Vagina (tissue), 2 donors: ENCODE results near the gene PLA2G2D. TPM values are rescaled to one million over a fixed set of nuclear protein-coding genes. Genes with fewer than 3 reads are reported as not detected.

Source experiments
- DNase-seq, 2 donors: peaks; one replicate each; pipeline ENCODE4 v3.0.0-alpha.2; 2017; ENCODE audit errors: extremely low spot score in 2 of 2
- H3K27ac ChIP-seq: fragments of 200-600 bp; sonication (generic); one replicate; pipeline ENCODE4 v1.5.1; 2019
- H3K27me3 ChIP-seq: fragments of 200-600 bp; sonication (generic); one replicate; pipeline ENCODE4 v1.5.1; 2019
- H3K36me3 ChIP-seq, 2 donors: fragments of 200-600 bp; sonication (generic); one replicate each; pipeline ENCODE4 v1.5.1; 2017 to 2019
- H3K4me1 ChIP-seq: fragments of 200-600 bp; sonication (generic); one replicate; pipeline ENCODE4 v1.5.1; 2019
- H3K4me3 ChIP-seq, 2 donors: fragments of 200-600 bp; sonication (generic); 1 replicate in 1 of 2; 2 replicates in 1 of 2; pipeline ENCODE4 v1.5.1; 2016 to 2019
- H3K9me3 ChIP-seq: fragments of 200-600 bp; sonication (generic); one replicate; pipeline ENCODE4 v1.5.1; 2019
- CTCF ChIP-seq, 3 experiments: fragments of 450-650 bp in 2 of 3; fragments of 200-600 bp in 1 of 3; sonication (generic) in 1 of 3; IDR thresholded peaks; one replicate each; pipeline ENCODE4 v1.5.1; 2017 to 2019; ENCODE audit warnings: antibody characterized with exemption in 3 of 3, mild to moderate bottlenecking in 2 of 3, moderate library complexity in 2 of 3
- POLR2A ChIP-seq, 2 donors: fragments of 450-650 bp; IDR thresholded peaks; one replicate each; pipeline ENCODE4 v1.6.1; 2017; ENCODE audit warnings: antibody characterized with exemption in 2 of 2, mild to moderate bottlenecking in 2 of 2, moderate library complexity in 2 of 2
- POLR2AphosphoS5 ChIP-seq, 2 donors: sonication (generic); formaldehyde crosslinking; IDR thresholded peaks; one replicate each; pipeline ENCODE4 v1.9.0; 2017; ENCODE audit warnings: antibody characterized with exemption in 2 of 2, mild to moderate bottlenecking in 2 of 2, low read depth in 1 of 2; ENCODE audit not compliant: insufficient read depth in 1 of 2
- intact Hi-C: fragments of 100-400 bp; cut with DNase I; formaldehyde crosslinking; loops from one replicate; pipeline ENCODE4 v1.15.1; 2023
- total RNA-seq: library from RNA; depleted of rRNA; stranded (reverse); fragments of >200 nt; gene quantifications from one replicate; pipeline ENCODE4 v1.2.3, GENCODE V29; 2016

PLA2G2D gene
- total RNA-seq, 1 donor from 2014 or later: not detected

DNA sequence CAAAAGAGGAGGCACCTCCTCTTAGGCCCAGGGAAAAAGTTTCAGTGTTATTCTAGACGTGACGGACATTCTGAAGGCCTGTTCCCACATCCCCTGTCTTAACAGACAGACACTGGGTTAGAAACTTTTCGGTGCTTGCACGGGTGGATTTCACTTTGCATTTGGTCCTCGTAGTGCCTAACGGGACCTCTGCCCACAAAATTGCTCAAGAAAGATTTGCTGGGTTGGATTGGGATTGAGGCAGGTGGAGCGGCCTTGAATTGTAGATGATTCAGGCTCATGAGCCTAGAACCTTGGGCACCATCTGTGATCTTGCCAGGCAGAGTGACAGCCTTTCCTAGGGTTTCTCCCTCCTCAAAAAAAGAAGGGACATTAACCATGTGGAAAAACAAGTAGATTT is 46.6 kb downstream of the PLA2G2D start:
- no peak for TF ChIP-seq POLR2A (IDR thresholded peaks at IDR 0.05)
- TF ChIP-seq CTCF (IDR thresholded peaks at IDR 0.05): no peak
- no peak for TF ChIP-seq POLR2AphosphoS5 (IDR thresholded peaks at IDR 0.05; ENCODE audit: insufficient read depth in 1 of 2, low read depth in 1 of 2)
- Histone ChIP-seq H3K36me3 (no peaks in the 10 kb centered on the region), H3K27ac (no peak overlapping the region), H3K4me3 (no peak overlapping the region), H3K9me3 (no peaks in the 10 kb centered on the region), H3K4me1 (no peaks in the 10 kb centered on the region), H3K27me3 (no peaks in the 10 kb centered on the region)
- peak in 1 of 2 donors; percentile 29 for DNase-seq
- intact Hi-C loops: no loop called here

GRCh38 chr1:20071416-20071815 is 47.9 kb downstream of the PLA2G2D start:
- Histone ChIP-seq H3K27ac (no peak overlapping the region), H3K4me3 (no peak overlapping the region), H3K9me3 (no peaks in the 10 kb centered on the region), H3K27me3 (no peaks in the 10 kb centered on the region), H3K36me3 (no peaks in the 10 kb centered on the region), H3K4me1 (no peaks in the 10 kb centered on the region)
- DNase-seq: no peak
- intact Hi-C loops: no loop called here
- TF ChIP-seq POLR2AphosphoS5 (IDR thresholded peaks at IDR 0.05; ENCODE audit: insufficient read depth in 1 of 2, low read depth in 1 of 2): no peak
- no peak for TF ChIP-seq CTCF (IDR thresholded peaks at IDR 0.05)
- no peak for TF ChIP-seq POLR2A (IDR thresholded peaks at IDR 0.05)

DNA sequence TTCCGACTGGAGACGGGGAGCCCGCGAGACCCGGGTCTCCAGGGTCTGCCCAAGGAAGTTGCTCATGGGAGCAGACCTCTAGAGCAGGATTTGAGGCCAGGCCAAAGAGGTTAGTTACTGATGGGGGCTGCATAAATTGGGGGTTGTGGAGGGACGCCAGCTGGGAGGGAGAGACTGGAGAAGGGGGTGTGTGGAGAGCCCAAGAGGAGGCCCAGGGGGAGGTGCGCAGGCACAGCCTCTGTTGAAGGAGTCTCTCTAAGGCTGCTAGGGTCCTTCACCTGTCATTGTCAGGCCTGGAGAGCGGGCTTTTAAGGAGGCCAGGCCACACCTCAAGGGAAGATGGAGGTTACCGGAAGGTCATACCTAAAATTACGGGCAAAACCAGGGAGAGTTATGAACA is 49.0 kb downstream of the PLA2G2D start:
- TF ChIP-seq POLR2AphosphoS5 (IDR thresholded peaks at IDR 0.05; ENCODE audit: insufficient read depth in 1 of 2, low read depth in 1 of 2) (no peak), CTCF (IDR thresholded peaks at IDR 0.05) (no peak), POLR2A (IDR thresholded peaks at IDR 0.05) (no peak)
- no peaks in the 10 kb centered on the region for H3K4me1 ChIP-seq
- no peaks in the 10 kb centered on the region for H3K9me3 ChIP-seq
- no peaks in the 10 kb centered on the region for H3K36me3 ChIP-seq
- intact Hi-C loops: no loop called here
- H3K4me3 ChIP-seq: no peak overlapping the region
- DNase-seq: peak in 1 of 2 donors; percentile 80
- no peaks in the 10 kb centered on the region for H3K27me3 ChIP-seq
- no peak overlapping the region for H3K27ac ChIP-seq

DNA sequence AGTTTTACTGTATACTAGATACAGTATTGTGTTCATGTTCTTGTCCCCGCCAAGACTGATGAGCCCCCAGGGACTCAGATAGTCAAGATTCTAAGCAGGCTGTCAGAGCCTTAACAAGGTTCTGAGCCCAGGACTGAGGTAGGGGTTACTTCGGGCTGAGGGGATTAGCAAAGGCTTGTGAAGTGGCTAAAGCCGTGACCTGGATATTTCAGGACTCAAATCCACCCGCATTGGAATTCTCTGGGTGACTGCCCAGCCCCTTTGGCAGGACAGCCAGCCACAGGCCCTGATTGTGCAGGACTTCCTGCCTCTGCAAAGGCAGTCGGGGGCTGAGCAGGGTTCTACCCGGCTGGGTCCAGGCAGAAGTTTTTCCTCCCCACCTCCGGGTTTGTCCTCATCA is 49.5 kb downstream of the PLA2G2D start, which contains the start of gene PLA2G5:
TSS of gene PLA2G5 (plus strand) at position 321 of the 400 bp plus-strand sequence. CDS start 14,637 bp downstream, outside the sequence.
- H3K9me3 ChIP-seq: no peaks in the 10 kb centered on the region
- intact Hi-C loops: no loop called here
- H3K4me1 ChIP-seq: no peaks in the 10 kb centered on the region
- H3K27me3 ChIP-seq: no peaks in the 10 kb centered on the region
- no peak within 1 kb of the TSS for H3K27ac ChIP-seq
- H3K4me3 ChIP-seq: no peak within 1 kb of the TSS
- DNase-seq: peak in 1 of 2 donors; percentile 82
- TF ChIP-seq CTCF (IDR thresholded peaks at IDR 0.05) (no peak), POLR2AphosphoS5 (IDR thresholded peaks at IDR 0.05; ENCODE audit: insufficient read depth in 1 of 2, low read depth in 1 of 2) (no peak), POLR2A (IDR thresholded peaks at IDR 0.05) (no peak)
- H3K36me3 ChIP-seq: no peaks in the 10 kb centered on the region

DNA sequence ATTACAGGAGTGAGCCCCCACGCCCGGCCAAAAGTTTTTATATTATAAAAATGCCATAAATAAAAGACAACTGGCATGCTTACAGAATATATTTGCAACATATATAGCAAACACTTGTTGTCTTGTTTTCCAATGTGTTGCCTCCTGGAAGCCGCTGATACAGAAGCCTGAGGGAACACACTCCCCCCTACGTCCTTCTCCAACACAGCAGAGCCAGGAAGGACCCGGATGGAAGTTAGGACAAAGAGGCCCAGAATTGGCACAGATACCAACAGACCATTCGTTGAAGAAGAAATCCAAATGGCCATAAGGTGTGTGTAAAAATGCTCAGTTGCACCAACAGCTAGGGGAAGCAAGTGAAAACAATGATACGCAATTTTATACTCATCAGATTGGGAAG is 50.6 kb downstream of the PLA2G2D start:
- intact Hi-C loops: no loop called here
- H3K9me3 ChIP-seq: no peaks in the 10 kb centered on the region
- H3K27me3 ChIP-seq: no peaks in the 10 kb centered on the region
- H3K4me3 ChIP-seq: no peak overlapping the region
- H3K36me3 ChIP-seq: no peaks in the 10 kb centered on the region
- no peaks in the 10 kb centered on the region for H3K4me1 ChIP-seq
- no peak for TF ChIP-seq POLR2A (IDR thresholded peaks at IDR 0.05)
- no peak for TF ChIP-seq CTCF (IDR thresholded peaks at IDR 0.05)
- no peak for TF ChIP-seq POLR2AphosphoS5 (IDR thresholded peaks at IDR 0.05; ENCODE audit: insufficient read depth in 1 of 2, low read depth in 1 of 2)
- no peak overlapping the region for H3K27ac ChIP-seq
- no peak for DNase-seq
